Iris pigment epithelial cell (primary cell): ENCODE measurements around the gene FAM118A.
"Not testable (repeated sequence)": the region's sequence is repeated elsewhere in the genome, so short reads cannot be mapped to it uniquely, and the experiment has no call there.

Experiments
- DNase-seq: peaks from one replicate; pipeline ENCODE4 v3.0.0-alpha.2; 2011; ENCODE audit warnings: low read depth

The FAM118A gene

GRCh38 chr22:45281010-45281409 is 28.7 kb upstream of the FAM118A start:
- DNase-seq, result no peak

GRCh38 chr22:45284705-45285262 is 24.9 kb upstream of the FAM118A start, which contains the start of gene UPK3A:
Gene UPK3A, plus strand, starts transcription at chr22:45284949. Its CDS starts 65 bp downstream, at chr22:45285014.
- DNase-seq, result no peak

GRCh38 chr22:45285263-45286058 is 24.3 kb upstream of the FAM118A start:
- no peak for DNase-seq

GRCh38 chr22:45286854-45287551 is 22.7 kb upstream of the FAM118A start:
- no peak for DNase-seq

- DNase-seq, result peak; percentile 84
These were observed 19.3 kb upstream of the FAM118A start for GRCh38 chr22:45290410-45290936.

- DNase-seq, result no peak
These were observed 18.4 kb upstream of the FAM118A start for GRCh38 chr22:45291061-45291930.

GRCh38 chr22:45291931-45292290 is 17.8 kb upstream of the FAM118A start:
- DNase-seq, result no peak

GRCh38 chr22:45292731-45293442 is 16.8 kb upstream of the FAM118A start:
- no peak for DNase-seq

GRCh38 chr22:45294030-45294429 is 15.7 kb upstream of the FAM118A start:
- DNase-seq, result no peak

GRCh38 chr22:45295004-45295403 is 14.7 kb upstream of the FAM118A start:
- not testable (repeated sequence) for DNase-seq

- DNase-seq, result no peak
These were observed 14.2 kb upstream of the FAM118A start for GRCh38 chr22:45295492-45295891.

- DNase-seq, result no peak
These were observed 13.0 kb upstream of the FAM118A start for GRCh38 chr22:45296628-45297297.

- no peak for DNase-seq
These were observed 10.7 kb upstream of the FAM118A start for GRCh38 chr22:45298934-45299505.

- no peak for DNase-seq
These were observed 7.0 kb upstream of the FAM118A start for GRCh38 chr22:45302751-45303150.

- DNase-seq, result no peak
These were observed 6.6 kb upstream of the FAM118A start for GRCh38 chr22:45303181-45303580.

GRCh38 chr22:45304971-45305370 is 4.8 kb upstream of the FAM118A start:
- DNase-seq, result peak; percentile 27

GRCh38 chr22:45305456-45306075 is 4.2 kb upstream of the FAM118A start:
- no peak for DNase-seq

GRCh38 chr22:45306139-45306538 is 3.6 kb upstream of the FAM118A start:
- DNase-seq, result no peak

- no peak for DNase-seq
These were observed 1.3 kb upstream of the FAM118A start for GRCh38 chr22:45308391-45308956.
